Adrenal gland (tissue), 5 donors: ENCODE measurements around the gene COL20A1.

Source experiments
- POLR2A ChIP-seq, 2 donors: fragments of 450-650 bp; IDR thresholded peaks; one replicate each; pipeline ENCODE4 v1.6.1; 2017; ENCODE audit warnings: antibody characterized with exemption in 2 of 2, mild to moderate bottlenecking in 2 of 2, moderate library complexity in 1 of 2
- TF ChIP-seq, protein P1 (sequence below), 6 experiments: fragments of 450-650 bp in 4 of 6; fragments of 200-600 bp in 2 of 6; sonication (generic) in 1 of 6; IDR thresholded peaks; 1 replicate in 5 of 6; 2 replicates in 1 of 6; pipeline versions ENCODE4 v1.5.1 to v1.8.0; 2016 to 2021; ENCODE audit warnings: antibody characterized with exemption in 6 of 6, mild to moderate bottlenecking in 2 of 6, moderate library complexity in 1 of 6
- donor health status: DM: no; HTN: no; CAD: no.

DNA sequence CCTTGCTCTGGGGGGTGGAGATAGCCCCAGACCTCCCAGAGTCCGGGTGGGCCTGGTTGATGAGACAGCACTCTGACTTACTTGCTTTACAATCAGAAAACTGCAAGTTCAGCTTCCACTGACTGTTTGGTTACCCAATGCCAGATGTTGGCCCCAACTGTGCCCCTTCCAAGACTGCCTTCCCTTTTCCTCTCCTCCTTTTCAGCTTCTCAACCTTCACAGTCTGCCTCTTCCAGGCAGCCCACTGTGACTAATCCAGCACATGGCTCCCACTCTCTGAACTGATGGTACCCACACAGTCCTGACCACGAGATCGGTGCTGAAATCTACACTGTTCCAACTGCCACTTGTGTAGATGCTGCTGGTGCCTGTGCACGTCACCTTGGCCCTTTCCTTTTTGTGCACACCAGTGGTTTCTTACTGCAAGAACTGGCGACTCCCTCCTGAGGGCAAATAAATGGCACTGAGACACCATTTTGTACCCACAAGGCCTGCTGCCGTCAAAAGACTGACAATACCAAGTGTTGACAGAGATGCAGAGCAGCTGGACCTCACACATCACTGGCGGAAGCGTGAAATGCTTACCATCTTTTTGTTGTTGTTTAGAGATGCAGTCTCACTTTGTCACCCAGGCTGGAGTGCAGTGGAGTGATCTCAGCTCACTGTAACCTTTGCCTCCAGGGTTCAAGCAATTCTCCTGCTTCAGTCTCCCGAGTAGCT is 22.2 kb upstream of the COL20A1 start:
- no peak for TF ChIP-seq POLR2A (IDR thresholded peaks at IDR 0.05)
- TF ChIP-seq, protein P1, sequence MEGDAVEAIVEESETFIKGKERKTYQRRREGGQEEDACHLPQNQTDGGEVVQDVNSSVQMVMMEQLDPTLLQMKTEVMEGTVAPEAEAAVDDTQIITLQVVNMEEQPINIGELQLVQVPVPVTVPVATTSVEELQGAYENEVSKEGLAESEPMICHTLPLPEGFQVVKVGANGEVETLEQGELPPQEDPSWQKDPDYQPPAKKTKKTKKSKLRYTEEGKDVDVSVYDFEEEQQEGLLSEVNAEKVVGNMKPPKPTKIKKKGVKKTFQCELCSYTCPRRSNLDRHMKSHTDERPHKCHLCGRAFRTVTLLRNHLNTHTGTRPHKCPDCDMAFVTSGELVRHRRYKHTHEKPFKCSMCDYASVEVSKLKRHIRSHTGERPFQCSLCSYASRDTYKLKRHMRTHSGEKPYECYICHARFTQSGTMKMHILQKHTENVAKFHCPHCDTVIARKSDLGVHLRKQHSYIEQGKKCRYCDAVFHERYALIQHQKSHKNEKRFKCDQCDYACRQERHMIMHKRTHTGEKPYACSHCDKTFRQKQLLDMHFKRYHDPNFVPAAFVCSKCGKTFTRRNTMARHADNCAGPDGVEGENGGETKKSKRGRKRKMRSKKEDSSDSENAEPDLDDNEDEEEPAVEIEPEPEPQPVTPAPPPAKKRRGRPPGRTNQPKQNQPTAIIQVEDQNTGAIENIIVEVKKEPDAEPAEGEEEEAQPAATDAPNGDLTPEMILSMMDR (IDR thresholded peaks at IDR 0.05): no peak
